Measurements from ENCODE around the gene KCNIP4. TPM values are rescaled to one million over a fixed set of nuclear protein-coding genes. Genes with fewer than 3 reads are reported as not detected.

KCNIP4 gene
- total and polyA plus RNA-seq, 8 donors, result 0.05 TPM; not detected in 7

DNA sequence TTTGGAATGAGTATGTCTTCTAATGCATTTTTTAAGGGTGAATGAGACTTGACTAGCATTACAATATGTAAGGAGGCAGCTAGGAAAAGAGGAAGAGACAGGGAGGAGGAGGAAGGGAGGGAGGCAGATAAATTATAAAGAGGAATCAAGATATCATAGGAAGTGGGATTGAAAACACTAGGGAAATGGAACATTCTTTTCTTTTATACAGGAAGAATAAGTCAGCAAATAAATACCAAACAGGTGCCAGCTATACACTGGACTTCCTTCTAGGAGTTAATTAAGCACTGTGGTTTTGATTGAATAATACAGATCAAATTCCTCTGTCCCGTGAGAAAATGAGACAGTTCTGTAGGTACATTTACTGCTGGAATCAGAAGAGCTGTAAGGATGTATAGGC is 1169.7 kb downstream of the KCNIP4 start:
- intact Hi-C loops (cut with DNase I), result loop anchor here in 1 of 3 donors (10.0 kb wide), 3 partner anchors 356 to 986 kb away; no protein-coding TSS in a partner anchor
- Histone ChIP-seq H3K36me3 (no peaks in the 10 kb centered on the region), H3K4me3 (no peak overlapping the region), H3K27me3 (no peaks in the 10 kb centered on the region), H3K9me3 (no peaks in the 10 kb centered on the region), H3K27ac (no peak overlapping the region), H3K4me1 (no peaks in the 10 kb centered on the region)
- FAIRE-seq (no peak), DNase-seq (no peak), ATAC-seq (no peak)
- no peak for TF ChIP-seq CTCF (IDR thresholded peaks at IDR 0.05)
- 21 to 42% methylated on average over 1 of the region's 1 CpG for WGBS, 2 donors

DNA sequence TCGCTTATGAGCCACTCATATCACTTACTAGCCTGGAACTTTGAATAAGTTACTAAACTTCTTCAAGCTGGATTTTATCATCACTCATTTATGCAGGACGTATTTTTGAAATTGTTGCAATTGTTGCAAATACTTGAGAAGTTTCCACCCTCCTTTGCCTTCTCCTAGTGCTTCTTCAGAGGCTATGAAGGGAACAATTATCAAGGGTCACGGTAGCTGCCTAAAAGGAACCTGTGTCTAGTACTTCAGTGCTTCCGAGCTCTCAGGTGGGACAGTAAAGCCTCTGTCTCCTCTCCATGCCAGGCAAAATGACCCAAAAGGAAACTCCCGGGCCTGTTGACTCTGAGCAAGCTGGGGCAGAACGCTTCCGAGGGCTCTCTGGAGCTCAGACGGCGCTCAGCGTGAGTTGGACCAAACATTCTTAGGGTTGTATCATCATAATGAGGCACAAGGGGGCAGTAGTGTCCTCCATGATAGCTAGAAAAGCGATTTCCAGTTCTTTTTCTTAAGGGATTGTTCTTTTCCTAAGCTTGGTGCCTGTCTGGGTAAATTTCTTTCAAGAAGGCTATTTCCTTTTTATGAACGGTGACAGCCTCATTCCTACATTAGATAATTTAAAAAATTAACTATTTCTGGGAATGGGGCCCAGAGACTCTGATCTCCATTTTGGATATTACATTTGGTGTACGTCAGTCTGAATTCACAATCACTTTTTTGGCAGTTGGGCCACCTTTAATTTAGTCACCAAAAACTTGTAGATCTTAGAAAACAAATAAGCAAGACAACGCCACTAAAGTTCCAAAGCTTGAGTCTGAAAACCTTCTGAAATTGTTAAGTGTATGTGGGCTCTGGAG is 1175.2 kb downstream of the KCNIP4 start:
- ATAC-seq (peak; percentile 68 to 90 (median 87)), FAIRE-seq (no peak), DNase-seq (peak in 5 of 6 donors; percentile 14 to 55 (median 22))
- no peaks in the 10 kb centered on the region for H3K36me3 ChIP-seq
- H3K27ac ChIP-seq, result no peak overlapping the region
- no peak overlapping the region for H3K4me3 ChIP-seq
- WGBS, 2 donors, result 22 to 26% methylated on average over 14 of the region's 14 CpGs
- no peaks in the 10 kb centered on the region for H3K27me3 ChIP-seq
- intact Hi-C loops (cut with DNase I), result loop anchor here in 2 of 3 donors (5.0 to 10.0 kb wide), 4 partner anchors 361 to 991 kb away; no protein-coding TSS in a partner anchor
- H3K4me1 ChIP-seq, result no peaks in the 10 kb centered on the region
- peak; percentile 40 to 63 (median 47) for TF ChIP-seq CTCF (IDR thresholded peaks at IDR 0.05)
- no peaks in the 10 kb centered on the region for H3K9me3 ChIP-seq

GRCh38 chr4:20764366-20764992 is 1184.1 kb downstream of the KCNIP4 start:
- WGBS, 2 donors, result 79 to 85% methylated on average over 13 of the region's 13 CpGs
- FAIRE-seq (no peak), ATAC-seq (no peak), DNase-seq (no peak)
- H3K4me1 ChIP-seq, result no peaks in the 10 kb centered on the region
- no peaks in the 10 kb centered on the region for H3K36me3 ChIP-seq
- H3K4me3 ChIP-seq, result no peak overlapping the region
- no peaks in the 10 kb centered on the region for H3K9me3 ChIP-seq
- intact Hi-C loops (cut with DNase I), result no loop called here
- TF ChIP-seq CTCF (IDR thresholded peaks at IDR 0.05), result no peak
- no peaks in the 10 kb centered on the region for H3K27me3 ChIP-seq
- no peak overlapping the region for H3K27ac ChIP-seq

- no peak for TF ChIP-seq CTCF (IDR thresholded peaks at IDR 0.05)
- Histone ChIP-seq H3K36me3 (no peaks in the 10 kb centered on the region), H3K27me3 (no peaks in the 10 kb centered on the region), H3K27ac (no peak overlapping the region), H3K4me3 (no peak overlapping the region), H3K9me3 (no peaks in the 10 kb centered on the region), H3K4me1 (no peaks in the 10 kb centered on the region)
- no peak for ATAC-seq
- FAIRE-seq, result no peak
- 82 to 96% methylated on average over 1 of the region's 1 CpG for WGBS, 2 donors
- DNase-seq, result no peak
- intact Hi-C loops (cut with DNase I), result no loop called here
Measured at GRCh38 chr4:20761826-20762225, 1186.7 kb downstream of the KCNIP4 start.

DNA sequence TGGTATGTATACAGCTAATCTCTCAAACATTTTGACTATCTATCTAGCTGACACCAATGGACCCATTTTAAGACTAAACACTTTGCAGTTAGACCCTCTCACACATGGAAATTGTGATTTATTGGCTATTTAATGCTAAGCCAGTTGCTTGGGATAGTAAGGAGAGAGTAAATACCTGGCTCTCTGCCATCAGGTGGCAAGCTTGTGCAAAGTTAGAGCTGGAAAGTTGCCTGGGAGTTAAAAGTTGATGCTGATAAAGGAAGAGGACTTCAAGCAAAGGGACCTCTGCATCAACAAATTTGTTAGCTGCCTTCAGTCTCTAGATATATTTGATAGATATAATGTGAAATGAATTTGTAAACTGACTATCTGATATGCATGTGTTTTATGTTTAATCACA is 1187.2 kb downstream of the KCNIP4 start:
- Histone ChIP-seq H3K4me3 (no peak overlapping the region), H3K27ac (no peak overlapping the region), H3K27me3 (no peaks in the 10 kb centered on the region), H3K36me3 (no peaks in the 10 kb centered on the region), H3K9me3 (no peaks in the 10 kb centered on the region), H3K4me1 (no peaks in the 10 kb centered on the region)
- ATAC-seq, result no peak
- intact Hi-C loops (cut with DNase I), result no loop called here
- no peak for TF ChIP-seq CTCF (IDR thresholded peaks at IDR 0.05)
- no peak for DNase-seq
- no peak for FAIRE-seq

Measured in pancreas (tissue), 10 donors.